Adrenal gland (tissue), 12 donors: ENCODE measurements around the gene MRPS16. TPM values are rescaled to one million over a fixed set of nuclear protein-coding genes. Genes with fewer than 3 reads are reported as not detected.

Experiments
- DNase-seq, 7 donors: peaks; one replicate each; pipeline ENCODE4 v3.0.0-alpha.2; 2019 to 2020
- H3K27ac ChIP-seq, 5 donors: fragments of 200-600 bp; sonication (generic) in 4 of 5; 1 replicate in 3 of 5; 2 replicates in 2 of 5; pipeline versions ENCODE4 v1.5.1 to v1.8.0; 2016 to 2020; ENCODE audit warnings: mild to moderate bottlenecking in 1 of 5
- H3K27me3 ChIP-seq: fragments of 200-600 bp; 2 replicates; pipeline ENCODE4 v1.8.0; 2021
- H3K36me3 ChIP-seq, 2 donors: fragments of 200-600 bp; replicated peaks in 1 of 2; 1 replicate in 1 of 2; 2 replicates in 1 of 2; pipeline versions ENCODE4 v1.5.1 to v1.8.0; 2018 to 2022
- H3K4me1 ChIP-seq, 2 donors: fragments of 200-600 bp; replicated peaks in 1 of 2; 1 replicate in 1 of 2; 2 replicates in 1 of 2; pipeline versions ENCODE4 v1.5.1 to v1.8.0; 2018 to 2021
- H3K4me3 ChIP-seq, 4 donors: fragments of 200-600 bp; sonication (generic) in 3 of 4; one replicate each; pipeline ENCODE4 v1.5.1; 2016 to 2018
- H3K9me3 ChIP-seq, 3 donors: fragments of 200-600 bp; sonication (generic) in 1 of 3; replicated peaks in 1 of 3; 1 replicate in 2 of 3; 2 replicates in 1 of 3; pipeline versions ENCODE4 v1.5.1 to v1.8.0; 2016 to 2021
- POLR2A ChIP-seq, 2 donors: fragments of 450-650 bp; IDR thresholded peaks; one replicate each; pipeline ENCODE4 v1.6.1; 2017; ENCODE audit warnings: antibody characterized with exemption in 2 of 2, mild to moderate bottlenecking in 2 of 2, moderate library complexity in 1 of 2
- WGBS, 4 donors: extraction: QIAGEN DNeasy Blood & Tissue Kit in 2 of 4; methylation state at CpG; one replicate each; pipeline versions ENCODE4 v1.1.5 to v1.1.7; 2013 to 2017; 5-methylcytosine and 5-hydroxymethylcytosine counted together
- intact Hi-C, 2 donors: fragments of 100-400 bp; cut with DNase I; formaldehyde crosslinking; loops; one replicate each; pipeline versions ENCODE4 v1.14.1 to v1.15.0; 2022 to 2023
- polyA plus RNA-seq, 3 donors: library from polyadenylated mRNA; stranded (reverse); fragments of 200-250 nt in 2 of 3; fragments of 350-450 nt in 1 of 3; fragmentation: Illumina TruSeq in 1 of 3; extraction: RNeasy Lipid Tissue Mini Kit (QIAGEN cat#74804) in 1 of 3; gene quantifications; one replicate each; pipeline ENCODE4 v1.2.3, GENCODE V29; 2013 to 2014
- total RNA-seq, 9 donors: library from RNA; depleted of rRNA in 4 of 9; stranded (reverse); fragments of >200 nt in 4 of 9; fragments of 120-200 nt in 1 of 9; fragmentation: NEBNext Ultra II Directional in 1 of 9; extraction: Animal tissue kit (Norgen Biotek cat#: 25700) in 1 of 9; gene quantifications; one replicate each; pipeline versions ENCODE4 v1.1.0 to v1.2.4, GENCODE V29; 2013 to 2023
- TF ChIP-seq, protein P1 (sequence below), 6 experiments: fragments of 450-650 bp in 4 of 6; fragments of 200-600 bp in 2 of 6; sonication (generic) in 1 of 6; IDR thresholded peaks; 1 replicate in 5 of 6; 2 replicates in 1 of 6; pipeline versions ENCODE4 v1.5.1 to v1.8.0; 2016 to 2021; ENCODE audit warnings: antibody characterized with exemption in 6 of 6, mild to moderate bottlenecking in 2 of 6, moderate library complexity in 1 of 6
- donor health status: healthy with polysubstance abuse.
- donor health status: Bipolar disorder and iron deficiency.
- donor health status: DM: yes; HTN: yes; CAD: no.
- donor health status: DM: no; HTN: no; CAD: no.
- donor health status: DM: no; HTN: no; CAD: no.
- donor health status: DM: yes; HTN: yes; CAD: no.

The MRPS16 gene
- total and polyA plus RNA-seq, 12 donors = 37.6 to 128 (median 86.7) TPM

DNA sequence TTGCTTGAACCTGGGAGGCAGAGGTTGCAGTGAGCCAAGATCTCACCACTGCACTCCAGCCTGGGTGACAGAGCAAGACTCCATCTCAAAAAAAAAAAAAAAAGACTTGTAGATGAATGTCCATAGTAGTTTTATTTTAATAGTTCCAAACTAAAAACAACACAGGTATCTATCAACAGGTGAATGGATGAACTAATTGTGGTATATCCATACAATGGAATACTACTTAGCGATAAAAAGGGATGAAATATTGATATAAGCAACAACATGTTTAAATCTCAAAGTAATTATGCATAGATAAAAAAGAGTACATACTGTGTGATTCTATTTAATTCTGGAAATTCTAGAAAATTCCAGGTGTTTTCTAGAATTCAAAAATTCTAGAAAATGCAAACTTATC, 37.5 kb upstream of the MRPS16 start:
- Histone ChIP-seq H3K27ac (no peak overlapping the region), H3K9me3 (no peaks in the 10 kb centered on the region), H3K4me1 (no peaks in the 10 kb centered on the region), H3K4me3 (no peak overlapping the region), H3K27me3 (no peaks in the 10 kb centered on the region), H3K36me3 (no peaks in the 10 kb centered on the region)
- 92 to 99% (median 97%) methylated on average over 1 of the region's 1 CpG for WGBS, 4 donors
- no peak for DNase-seq
- TF ChIP-seq, protein P1, sequence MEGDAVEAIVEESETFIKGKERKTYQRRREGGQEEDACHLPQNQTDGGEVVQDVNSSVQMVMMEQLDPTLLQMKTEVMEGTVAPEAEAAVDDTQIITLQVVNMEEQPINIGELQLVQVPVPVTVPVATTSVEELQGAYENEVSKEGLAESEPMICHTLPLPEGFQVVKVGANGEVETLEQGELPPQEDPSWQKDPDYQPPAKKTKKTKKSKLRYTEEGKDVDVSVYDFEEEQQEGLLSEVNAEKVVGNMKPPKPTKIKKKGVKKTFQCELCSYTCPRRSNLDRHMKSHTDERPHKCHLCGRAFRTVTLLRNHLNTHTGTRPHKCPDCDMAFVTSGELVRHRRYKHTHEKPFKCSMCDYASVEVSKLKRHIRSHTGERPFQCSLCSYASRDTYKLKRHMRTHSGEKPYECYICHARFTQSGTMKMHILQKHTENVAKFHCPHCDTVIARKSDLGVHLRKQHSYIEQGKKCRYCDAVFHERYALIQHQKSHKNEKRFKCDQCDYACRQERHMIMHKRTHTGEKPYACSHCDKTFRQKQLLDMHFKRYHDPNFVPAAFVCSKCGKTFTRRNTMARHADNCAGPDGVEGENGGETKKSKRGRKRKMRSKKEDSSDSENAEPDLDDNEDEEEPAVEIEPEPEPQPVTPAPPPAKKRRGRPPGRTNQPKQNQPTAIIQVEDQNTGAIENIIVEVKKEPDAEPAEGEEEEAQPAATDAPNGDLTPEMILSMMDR (IDR thresholded peaks at IDR 0.05) = no peak
- TF ChIP-seq POLR2A (IDR thresholded peaks at IDR 0.05) = no peak
- intact Hi-C loops = no loop called here

DNA sequence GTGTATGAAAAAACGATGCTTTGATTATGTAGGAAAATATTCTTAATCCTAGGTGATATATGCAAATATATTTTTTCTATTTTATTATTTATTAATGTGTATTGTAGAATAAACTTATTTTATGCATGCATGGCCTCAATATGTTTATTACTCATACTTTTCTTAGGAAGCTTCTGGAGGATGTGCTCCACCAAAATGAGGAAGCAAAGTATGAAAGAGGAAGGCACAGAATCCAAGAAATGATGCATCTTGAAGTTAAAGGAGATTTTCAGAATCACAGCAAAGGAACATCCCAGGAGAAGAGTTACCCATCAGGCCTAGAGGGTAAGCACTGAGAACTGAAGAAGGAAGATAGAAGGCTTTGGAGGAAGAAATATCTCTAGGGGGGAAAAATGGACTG, 35.0 kb upstream of the MRPS16 start:
- H3K4me1 ChIP-seq = no peaks in the 10 kb centered on the region
- WGBS, 4 donors = 83 to 91% (median 87%) methylated on average over 1 of the region's 1 CpG
- intact Hi-C loops = no loop called here
- H3K36me3 ChIP-seq = no peaks in the 10 kb centered on the region
- no peaks in the 10 kb centered on the region for H3K9me3 ChIP-seq
- TF ChIP-seq, protein P1 (IDR thresholded peaks at IDR 0.05) = no peak
- TF ChIP-seq POLR2A (IDR thresholded peaks at IDR 0.05) = no peak
- H3K27ac ChIP-seq = no peak overlapping the region
- H3K27me3 ChIP-seq = no peaks in the 10 kb centered on the region
- no peak for DNase-seq
- no peak overlapping the region for H3K4me3 ChIP-seq

DNA sequence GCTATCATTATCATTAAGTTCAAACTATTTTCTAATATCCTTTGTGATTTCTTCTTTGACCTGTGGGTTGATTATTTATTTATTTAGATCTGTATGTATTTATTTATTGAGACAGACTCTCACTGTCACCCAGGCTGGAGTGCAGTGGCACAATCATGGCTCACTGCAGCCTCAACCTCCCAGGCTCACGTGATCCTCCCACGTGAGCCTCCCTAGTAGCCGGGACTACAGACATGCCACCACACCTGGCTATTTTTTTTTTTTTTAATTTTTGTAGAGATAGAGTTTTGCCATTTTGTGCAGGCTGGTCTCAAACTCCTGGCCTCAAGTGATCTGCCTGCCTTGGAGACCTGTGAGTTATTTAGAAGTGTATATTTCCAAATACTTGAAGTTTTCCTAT, 28.7 kb upstream of the MRPS16 start:
- Histone ChIP-seq H3K9me3 (no peaks in the 10 kb centered on the region), H3K27me3 (no peaks in the 10 kb centered on the region), H3K4me3 (no peak overlapping the region), H3K4me1 (no peaks in the 10 kb centered on the region), H3K27ac (no peak overlapping the region), H3K36me3 (no peaks in the 10 kb centered on the region)
- no peak for DNase-seq
- WGBS, 4 donors = 84 to 97% (median 90%) methylated on average over 3 of the region's 3 CpGs
- intact Hi-C loops = no loop called here
- TF ChIP-seq, protein P1 (IDR thresholded peaks at IDR 0.05) = no peak
- TF ChIP-seq POLR2A (IDR thresholded peaks at IDR 0.05) = no peak

DNA sequence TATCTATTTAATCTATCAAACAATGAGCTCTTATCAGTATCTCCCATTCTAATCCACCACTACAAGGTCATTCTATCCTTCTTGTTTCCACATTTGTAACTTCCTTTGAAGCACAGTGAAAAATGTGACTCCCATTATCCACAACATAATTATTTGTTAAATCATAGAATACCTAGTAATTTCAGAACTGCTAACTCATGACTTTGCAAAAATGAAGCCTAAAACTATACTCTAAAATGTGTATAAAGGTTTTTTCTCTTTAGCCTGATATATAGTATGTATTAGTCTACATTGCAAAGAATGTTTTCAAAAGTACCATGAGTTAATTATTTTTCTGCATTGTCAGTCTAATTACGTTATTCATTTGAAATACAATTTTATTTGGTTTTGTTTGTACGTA, 12.0 kb upstream of the MRPS16 start:
- DNase-seq = no peak
- Histone ChIP-seq H3K27ac (no peak overlapping the region), H3K4me3 (no peak overlapping the region), H3K9me3 (no peaks in the 10 kb centered on the region), H3K36me3 (no peaks in the 10 kb centered on the region), H3K27me3 (no peaks in the 10 kb centered on the region), H3K4me1 (peaks cover 0 to 8% of the 10 kb centered on the region in 2 donors)
- intact Hi-C loops = loop anchor here in 1 of 2 donors (10.0 kb wide), 1 partner anchor 220 kb away; no protein-coding TSS in a partner anchor
- TF ChIP-seq, protein P1 (IDR thresholded peaks at IDR 0.05) = no peak
- TF ChIP-seq POLR2A (IDR thresholded peaks at IDR 0.05) = no peak
- 76 to 84% (median 81%) methylated on average over 2 of the region's 2 CpGs for WGBS, 4 donors
